Limb (tissue), 2 donors: ENCODE measurements around the gene SLC8B1.
"Not testable (repeated sequence)": the region's sequence is repeated elsewhere in the genome, so short reads cannot be mapped to it uniquely, and the experiment has no call there.

Experiments used
- DNase-seq, 2 donors: peaks; one replicate each; pipeline ENCODE4 v3.0.0-alpha.2; 2016; ENCODE audit errors: extremely low spot score in 2 of 2

The SLC8B1 gene

DNA sequence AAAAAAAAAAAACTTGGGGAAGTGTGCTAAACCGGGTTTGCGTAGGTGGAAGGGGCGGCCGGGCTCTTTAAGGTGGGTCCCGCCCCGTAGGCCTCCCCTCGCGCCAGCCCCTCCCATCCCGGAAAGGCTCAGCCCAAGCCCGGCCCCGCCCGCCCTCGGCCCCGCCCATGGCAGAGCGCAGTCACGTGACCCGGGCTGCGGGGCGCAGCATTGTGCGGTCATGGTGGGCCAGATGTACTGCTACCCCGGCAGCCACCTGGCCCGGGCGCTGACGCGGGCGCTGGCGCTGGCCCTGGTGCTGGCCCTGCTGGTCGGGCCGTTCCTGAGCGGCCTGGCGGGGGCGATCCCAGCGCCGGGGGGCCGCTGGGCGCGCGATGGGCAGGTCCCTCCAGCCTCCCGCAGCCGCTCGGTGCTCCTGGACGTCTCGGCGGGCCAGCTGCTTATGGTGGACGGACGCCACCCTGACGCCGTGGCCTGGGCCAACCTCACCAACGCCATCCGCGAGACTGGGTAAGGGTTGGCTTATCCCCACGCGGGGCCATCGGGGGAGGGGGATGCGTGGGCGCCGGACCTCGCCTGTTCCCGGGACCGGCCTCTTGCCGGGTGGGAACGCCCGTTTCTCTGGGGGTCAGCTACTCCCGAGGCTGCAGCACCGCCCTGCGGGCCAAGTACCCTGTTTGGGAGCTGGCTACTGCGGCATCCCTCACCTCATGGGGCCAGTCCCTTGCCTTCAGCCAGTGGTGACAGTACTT is 23.6 kb upstream of the SLC8B1 start, which contains the start of gene PLBD2:
TSS of gene PLBD2 (plus strand) at position 207 of the 752 bp plus-strand sequence. CDS start at position 221, 14 bp downstream.
- DNase-seq: peak; percentile 90 to 96

DNA sequence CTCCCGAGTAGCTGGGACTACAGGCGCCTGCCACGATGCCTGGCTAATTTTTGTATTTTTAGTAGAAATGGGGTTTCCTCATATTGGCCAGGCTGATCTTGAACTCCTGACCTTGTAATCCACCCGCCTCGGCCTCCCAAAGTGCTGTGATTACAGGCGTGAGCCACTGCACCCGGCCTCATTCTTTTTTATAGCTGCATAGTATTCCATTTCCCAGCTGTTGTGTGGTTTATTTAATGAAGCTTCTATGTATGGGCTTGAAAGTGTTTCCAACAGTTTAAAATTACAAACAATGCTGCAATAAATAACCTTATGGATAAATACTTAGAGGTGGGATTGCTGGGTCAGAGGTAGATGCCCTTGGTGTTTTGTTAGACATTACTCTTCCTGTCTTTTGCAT is 19.3 kb upstream of the SLC8B1 start:
- DNase-seq: not testable (repeated sequence)

DNA sequence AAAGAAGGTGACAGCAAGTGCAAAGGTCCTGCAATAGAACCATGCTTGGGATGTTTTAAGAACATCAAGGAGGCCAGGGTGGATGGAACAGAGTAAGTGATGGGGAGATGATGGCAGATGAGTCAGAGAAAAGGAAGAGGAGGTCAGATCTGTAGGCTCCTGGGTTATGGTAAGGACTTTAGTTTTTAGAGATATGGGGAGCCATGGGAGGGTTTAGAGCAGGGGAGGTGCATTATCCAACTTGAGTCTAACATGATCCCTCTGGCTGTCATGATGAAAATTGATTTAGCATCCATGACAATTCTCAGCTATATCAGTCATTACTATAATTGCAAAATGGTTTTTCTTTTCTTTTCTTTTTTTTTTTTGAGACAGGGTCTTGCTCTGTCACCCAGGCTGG is 16.2 kb upstream of the SLC8B1 start:
- no peak for DNase-seq

DNA sequence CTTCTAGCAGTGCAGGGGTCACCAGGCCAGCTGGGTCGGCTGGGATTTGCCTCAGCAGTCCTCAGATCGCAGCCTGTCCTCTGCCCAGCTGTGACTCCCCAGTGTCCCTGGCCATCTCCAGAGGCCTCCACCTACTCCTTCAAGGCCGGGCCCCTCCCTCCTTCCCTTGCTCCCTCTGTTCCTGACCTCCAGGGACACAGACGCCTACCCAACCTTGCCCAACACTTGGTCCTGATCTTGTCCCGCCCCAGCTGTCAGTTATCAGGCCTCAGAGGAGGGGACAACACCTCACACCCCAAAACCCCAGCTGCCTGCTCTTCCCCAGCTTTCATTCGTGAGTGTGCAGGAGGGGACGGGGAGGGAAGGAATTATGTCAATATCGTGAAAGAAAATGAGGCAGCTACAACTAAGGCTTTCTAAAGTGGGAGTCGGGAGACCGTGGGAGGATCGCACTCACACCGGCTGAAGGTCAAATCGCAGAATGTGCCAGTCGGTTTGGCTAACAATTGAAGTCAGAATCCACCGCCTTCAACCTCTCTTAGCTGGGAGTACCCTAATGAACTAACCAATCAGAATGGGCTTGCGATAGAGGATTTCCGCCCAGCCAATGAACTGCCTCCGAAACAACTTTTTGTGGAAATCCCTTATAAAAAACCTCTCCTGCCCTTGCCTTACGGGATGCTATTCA is 14.1 kb upstream of the SLC8B1 start:
- DNase-seq: no peak

DNA sequence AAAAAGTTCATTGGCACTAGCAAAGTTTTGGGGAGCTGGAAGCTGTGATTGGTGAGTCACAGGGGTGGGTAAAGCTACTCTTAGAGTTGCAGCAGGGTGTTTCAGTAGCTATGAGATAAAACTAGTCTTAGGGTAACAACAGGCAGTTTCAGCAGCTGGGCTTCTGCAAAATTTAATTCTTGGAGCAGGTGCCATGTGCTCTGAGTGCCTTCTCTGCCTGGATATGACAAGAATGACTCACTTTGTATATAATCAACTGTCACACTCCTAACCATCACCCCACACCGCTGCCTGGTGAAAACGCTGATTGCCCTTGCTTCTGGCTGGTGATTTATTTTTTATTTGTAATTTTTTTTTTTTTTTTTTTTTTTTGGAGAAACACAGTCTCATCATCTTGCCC is 13.0 kb upstream of the SLC8B1 start:
- no peak for DNase-seq

DNA sequence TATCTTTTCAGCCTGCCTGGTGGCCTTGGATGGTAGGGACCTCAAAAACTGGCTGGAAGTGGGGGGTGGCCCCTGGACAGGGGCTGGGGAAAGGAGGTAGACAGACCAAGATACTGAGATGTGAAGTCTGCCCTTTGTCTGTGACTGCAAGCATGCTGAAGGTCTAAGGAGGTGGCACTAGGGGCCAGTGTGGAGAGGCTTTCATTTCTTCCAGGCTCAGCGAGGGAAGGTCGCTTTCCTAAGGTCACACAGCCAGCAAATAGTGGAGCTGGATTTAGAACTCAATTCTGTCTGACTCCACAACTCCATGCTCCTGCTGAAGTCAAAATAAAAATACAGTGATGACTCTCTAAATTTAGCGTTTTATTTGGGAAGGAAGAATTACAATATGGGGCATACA is 12.2 kb upstream of the SLC8B1 start:
- DNase-seq: no peak

DNA sequence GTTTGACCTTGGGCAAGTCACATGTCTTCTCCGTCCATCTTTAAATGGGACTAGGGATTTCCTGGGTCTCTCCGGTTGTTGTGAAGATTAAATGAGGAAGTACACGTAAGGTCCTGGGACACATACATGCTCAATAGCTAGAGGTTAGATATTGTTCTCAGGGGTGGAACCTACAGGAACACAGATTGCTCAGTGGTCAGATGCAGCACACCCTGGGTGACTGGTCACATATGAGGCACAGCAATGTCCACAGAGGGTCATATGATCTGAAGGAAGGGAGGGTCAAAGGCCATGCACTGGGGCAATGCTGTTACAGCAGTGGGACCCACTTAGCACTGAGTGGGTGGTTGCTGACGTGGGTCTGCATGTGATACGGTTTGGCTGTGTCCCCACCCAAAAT is 11.4 kb upstream of the SLC8B1 start:
- no peak for DNase-seq

DNA sequence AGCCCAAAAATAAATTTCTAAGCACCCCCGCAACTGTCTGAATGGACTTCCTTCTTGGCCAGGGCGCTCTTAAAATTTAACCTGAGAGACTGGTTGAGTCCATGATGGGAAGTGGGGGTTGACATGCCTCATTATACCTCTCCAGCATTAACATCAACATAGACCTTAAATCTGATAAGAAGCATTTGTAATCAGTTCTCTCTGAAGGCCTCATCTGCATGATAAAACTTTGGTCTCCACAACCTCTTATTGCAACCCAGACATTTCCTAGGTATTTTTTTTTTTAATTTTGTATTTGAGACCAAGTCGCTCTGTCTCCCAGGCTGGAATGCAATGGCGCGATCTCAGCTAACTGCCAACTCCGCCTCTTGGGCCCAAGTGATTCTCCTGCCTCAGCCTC is 10.4 kb upstream of the SLC8B1 start:
- DNase-seq: no peak

DNA sequence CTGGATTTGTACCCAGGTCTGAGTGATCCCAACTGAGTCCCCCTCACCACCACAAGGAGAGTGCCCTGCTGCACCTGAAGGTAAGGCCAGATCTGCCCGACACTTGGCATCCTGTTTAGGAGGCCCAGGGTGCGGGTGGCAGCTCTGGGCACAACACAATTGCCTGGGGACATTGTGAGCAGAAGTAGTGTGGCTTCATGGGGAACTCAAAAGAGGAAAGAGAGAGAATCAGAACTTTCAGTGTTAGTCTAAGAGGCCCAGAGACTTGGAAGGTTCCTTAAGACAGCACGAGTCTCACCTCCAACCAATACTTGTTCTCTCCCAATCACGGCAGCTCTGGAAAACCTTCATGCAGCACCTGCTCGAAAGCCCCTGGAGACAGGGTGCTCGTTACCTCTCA is 6.6 kb upstream of the SLC8B1 start:
- no peak for DNase-seq

DNA sequence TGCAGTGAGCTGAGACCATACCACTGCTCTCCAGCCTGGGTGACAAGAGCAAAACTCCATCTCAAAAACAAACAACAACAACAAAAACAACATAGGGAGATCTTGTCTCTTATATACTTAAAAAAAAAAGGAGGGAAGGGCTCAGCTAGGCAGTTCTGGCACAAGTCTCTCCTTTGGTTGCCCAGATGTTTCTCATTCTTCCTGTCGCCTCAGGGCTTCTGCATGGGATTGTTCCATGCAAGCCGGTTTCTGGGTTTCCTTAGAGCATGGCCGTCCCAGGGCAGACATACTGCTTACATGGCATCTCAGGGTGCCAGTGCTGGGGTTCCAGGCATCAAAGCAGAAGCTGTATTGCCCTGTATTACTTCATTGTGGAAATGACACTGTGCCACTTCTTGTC is 5.2 kb upstream of the SLC8B1 start:
- no peak for DNase-seq

DNA sequence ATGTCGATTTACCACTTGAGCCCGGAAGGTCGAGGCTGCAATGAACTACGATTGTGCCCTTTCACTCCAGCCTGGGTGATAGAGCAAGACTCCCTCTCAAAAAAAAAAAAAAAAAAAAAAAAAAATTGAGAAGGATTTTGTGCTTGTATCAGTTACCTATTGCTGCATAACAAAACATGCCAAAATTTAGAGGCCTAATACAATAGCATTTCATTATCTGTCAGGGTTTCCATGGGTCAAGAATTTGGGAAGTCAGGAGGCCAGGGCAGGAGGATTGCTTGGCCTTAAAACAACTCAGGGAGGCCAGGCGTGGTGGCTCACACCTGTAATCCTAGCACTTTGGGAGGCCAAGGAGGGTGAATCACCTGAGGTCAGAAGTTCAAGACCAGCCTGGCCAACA is 4.6 kb upstream of the SLC8B1 start:
- DNase-seq: no peak

DNA sequence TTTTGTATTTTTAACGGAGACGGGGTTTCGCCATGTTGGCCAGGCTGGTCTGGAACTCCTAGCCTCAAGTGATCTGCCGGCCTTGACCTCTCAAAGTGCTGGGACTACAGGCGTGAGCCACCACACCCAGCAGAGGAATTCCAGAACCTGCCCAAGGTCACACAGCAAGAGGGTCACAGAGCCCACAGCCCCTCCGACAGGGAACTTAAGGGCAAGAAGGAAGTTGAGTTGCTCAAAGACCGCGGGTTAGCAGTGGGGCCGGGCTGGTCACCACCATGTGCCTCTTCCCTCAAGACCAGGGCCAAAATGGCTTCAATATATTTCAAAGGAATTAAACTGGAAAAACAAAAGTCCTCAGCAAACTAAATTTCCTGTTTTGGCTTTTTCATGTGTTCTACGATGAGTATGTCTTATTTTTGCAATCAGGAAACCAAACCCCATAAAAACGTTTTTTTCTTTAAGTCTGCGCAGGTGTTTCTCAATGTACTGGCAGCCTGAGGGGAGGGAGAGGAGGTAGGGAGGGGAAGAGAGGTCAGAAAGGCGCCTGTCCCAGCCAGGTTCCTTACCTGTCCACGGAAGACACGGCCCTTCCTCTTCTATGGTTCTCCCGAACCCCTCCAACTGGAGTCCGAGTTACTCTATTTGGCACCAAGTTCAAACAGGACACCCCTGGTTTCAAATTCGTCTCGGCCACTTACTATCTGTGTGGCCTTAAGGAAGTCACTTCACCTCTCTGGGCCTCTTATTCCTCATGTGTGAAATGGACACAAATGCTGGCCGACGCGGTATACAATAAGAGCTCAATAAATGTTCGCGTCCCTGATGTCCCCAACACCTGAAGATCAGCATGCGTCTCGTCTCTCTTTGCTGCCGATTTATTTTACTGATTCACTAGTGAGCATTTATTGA is 778 bp downstream of the SLC8B1 start:
- DNase-seq: no peak

DNA sequence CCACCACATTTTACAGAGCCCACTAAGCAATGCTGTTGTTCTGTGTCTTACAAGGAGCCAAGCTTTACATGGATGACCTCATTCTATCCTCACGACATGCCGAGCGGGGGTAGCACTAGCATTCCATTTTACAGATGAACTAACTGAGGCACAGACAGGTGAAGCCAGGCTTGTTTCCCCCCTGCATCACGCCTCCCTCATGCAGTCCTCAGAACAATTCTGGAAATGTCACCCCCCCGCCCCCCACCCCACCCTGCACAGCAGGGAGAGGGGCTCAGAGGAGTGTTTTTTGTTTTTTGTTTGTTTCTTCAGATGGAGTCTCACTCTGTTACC is 1.5 kb downstream of the SLC8B1 start:
- no peak for DNase-seq

DNA sequence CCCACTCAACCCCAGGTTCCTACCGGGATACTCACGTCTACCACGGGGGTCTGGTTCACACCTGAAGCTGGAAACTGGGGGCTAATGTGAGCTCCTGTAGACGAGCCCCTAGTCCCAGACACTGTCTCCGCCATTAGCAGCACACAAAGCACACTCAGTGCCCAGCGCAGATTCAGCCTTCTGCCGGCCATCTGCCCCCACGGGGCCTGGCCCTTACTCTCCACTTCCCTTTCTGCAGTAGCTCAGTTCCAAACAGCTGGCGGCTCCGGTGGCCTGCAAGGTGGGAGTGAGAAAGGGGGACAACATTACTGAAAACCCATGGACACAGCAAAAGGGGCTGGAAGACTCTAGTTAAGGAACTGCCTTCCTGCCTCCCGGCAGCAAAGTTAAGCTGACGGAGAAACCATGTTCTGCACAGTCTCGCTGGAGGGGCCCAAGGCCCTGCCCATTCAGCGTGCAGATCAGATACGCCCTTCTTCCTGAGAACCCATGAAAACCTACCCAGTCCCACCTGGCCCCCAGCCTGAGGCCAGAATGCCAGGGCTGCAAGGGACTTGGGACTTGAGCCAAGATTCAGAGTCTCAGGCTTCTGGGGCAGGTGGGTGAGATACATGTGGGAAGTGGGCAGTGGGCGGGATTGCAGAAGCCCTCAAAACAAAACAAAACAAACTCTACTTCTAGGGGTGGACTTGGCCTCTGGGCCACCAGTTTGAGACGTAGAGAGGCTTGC is 2.1 kb downstream of the SLC8B1 start:
- no peak for DNase-seq

DNA sequence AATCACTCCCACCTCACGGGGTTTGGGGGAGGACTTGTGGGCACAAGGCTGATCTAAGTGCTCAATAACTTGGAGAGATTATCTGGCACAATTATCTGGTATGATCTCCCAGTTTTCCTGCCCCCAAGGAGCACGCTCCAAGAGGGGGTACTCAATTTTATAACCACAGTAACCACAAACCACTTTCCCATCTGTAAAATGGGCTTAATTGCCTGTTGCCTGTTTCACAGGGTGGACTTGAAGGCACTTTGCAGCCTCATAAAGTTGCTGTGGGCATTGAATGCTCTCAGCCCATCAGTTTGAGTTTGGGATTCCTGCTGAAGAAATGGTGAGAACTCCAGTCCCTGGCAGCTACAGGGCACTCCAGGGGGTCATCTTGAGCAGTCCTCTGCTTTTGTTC is 4.4 kb downstream of the SLC8B1 start:
- DNase-seq: no peak

DNA sequence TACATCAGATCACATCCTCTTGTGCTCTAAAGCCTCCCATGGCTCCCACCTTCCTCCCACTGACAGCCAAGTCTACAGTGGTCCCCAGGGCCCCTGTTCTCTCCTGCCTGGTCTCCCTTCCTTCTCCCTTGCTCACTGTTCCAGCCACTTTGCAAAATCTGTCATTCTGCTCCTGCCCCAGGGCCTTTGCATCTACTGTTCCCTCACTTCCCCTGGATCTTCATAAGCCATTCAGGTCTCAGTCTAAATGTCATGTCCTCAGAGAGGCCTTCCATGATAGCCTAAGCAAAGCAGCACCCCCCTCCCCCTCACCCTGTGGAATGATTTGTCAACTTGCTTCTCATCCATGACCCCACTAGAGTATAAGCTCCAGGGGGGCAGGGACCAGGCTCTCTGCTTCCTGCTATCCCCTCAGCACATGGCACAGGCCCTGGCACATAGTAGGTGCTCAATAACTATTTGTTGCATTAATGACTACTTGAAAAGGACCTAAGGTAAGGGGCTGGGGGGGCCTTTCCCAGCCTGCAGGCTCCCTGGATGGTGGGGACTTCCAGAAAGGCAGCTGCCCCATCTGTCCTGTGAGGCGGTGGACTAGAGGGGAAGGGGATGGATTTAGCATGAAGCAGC is 5.0 kb downstream of the SLC8B1 start:
- no peak for DNase-seq

DNA sequence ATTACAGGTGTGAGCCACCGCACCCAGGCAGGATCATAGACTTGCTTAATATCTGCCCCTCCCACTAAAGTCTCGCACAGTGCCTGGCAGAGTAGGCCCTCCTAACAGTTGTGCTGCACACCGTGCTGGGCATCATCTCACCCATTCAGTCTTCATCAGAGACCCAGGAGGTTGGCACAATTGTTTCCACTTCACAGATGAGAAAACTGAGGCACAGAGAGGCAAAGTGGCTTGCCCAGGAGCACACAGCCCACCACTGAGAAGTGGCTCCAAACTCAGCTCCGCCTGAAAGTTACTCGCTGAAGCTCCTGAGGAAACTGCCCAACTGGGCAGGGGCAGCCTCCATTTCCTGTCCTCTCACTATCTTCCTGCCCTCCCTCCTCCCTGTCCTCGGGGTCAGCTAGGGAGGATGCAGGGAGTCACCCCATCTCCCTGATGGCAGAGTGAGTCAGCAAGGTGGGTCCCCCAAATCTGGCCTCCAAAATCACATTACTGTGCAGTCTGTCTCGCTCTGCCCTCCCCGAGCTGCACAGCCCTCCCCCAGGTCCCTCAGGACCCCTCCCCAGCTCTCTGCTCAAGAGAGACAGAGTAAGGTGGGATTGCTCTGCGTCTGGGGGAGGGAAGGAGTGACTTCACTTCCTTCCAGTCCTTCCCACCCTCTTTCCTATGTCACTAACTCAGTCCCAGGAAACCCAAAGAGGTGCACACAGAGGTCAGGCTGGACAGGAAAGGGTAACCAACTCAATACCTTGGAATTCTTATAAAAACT is 5.7 kb downstream of the SLC8B1 start:
- DNase-seq: no peak

DNA sequence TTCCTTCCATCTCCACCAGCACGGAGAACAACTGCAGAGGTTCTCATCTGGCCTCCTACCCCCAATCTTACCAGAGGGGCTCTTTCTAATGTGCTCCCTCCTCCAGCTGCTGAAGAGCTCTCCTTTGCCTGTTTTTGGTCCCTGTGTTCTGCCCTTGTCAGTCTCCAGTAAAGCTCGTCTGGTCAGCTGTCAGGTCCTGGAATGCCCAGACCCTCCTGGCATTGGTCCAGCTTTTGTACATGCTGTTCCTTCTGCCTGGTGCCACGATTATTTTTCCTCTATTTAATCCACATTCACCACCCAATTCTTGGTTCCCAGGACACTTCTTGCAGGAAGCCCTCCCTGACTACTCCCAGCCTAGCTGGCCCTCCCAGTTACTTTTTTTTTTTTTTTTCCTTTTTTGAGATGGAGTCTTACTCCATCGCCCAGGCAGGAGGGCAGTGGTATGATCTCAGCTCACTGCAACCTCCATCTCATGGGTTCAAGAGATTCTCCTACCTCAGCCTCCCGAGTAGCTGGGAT is 6.5 kb downstream of the SLC8B1 start:
- no peak for DNase-seq

DNA sequence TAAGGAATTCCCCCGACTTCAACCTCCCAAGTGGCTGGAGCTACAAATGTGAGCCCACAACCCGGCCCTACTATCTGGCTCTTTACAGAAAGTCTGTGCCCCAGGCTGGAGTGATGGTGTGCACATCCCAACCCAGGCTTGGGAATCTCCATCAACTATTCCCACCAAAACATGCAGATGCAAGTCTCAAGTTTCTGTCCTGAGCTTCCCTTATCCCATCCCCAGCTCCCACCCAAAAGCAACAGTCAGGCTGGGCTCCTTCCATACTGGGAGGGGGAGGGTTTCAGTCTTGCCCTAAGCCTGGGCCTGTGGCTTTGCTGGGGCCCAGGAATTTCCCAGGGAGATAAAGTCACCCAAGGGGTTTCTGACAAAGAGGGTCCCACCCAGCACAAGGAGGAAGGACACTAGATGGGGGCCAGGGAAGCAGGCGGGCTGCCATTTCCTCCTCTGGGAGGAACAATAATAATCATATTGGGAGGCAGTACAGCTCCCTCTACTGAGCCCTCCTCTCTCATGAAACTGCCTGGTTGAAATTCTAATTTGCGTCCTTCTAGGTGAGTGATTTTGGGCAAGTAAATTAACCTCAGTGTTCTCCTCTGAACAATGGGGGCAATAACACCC is 8.0 kb downstream of the SLC8B1 start:
- DNase-seq: no peak

DNA sequence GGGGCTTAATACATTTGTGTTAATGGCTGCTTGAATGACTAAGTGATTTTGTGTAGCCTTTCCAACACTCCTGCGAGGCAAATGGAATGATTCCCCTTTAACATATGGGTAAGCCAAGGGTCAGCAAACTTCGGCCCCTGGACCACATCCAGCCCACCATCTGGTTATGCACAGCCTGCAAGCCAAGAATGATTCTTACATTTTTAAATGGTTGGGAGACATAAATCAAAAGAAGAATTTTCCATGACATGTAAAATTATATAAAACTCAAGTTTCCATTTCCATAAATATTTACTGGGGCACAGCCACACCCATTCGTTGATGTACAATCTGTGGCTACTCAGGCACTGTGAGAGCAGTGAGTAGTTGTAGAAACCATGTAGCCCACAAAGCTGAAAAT is 9.0 kb downstream of the SLC8B1 start:
- peak in 1 of 2 donors; percentile 33 for DNase-seq
